Renal pelvis (tissue), 4 donors: ENCODE results near the gene BTBD18. TPM values are rescaled to one million over a fixed set of nuclear protein-coding genes. Genes with fewer than 3 reads are reported as not detected.
"Not testable (repeated sequence)": the region's sequence is repeated elsewhere in the genome, so short reads cannot be mapped to it uniquely, and the experiment has no call there.

Experiments
- DNase-seq: peaks from one replicate; pipeline ENCODE4 v3.0.0-alpha.2; 2013
- polyA plus RNA-seq, 3 donors: library from polyadenylated mRNA; unstranded; fragments of 120-200 nt; gene quantifications; one replicate each; pipeline ENCODE4 v1.2.1, GENCODE V29; 2013; ENCODE audit not compliant: insufficient read length in 3 of 3

BTBD18 gene
- polyA plus RNA-seq, 3 donors, result 0.14 to 0.50 (median 0.48) TPM

- no peak for DNase-seq
Observed at GRCh38 chr11:57735619-57736298, 15.9 kb downstream of the BTBD18 start.

DNA sequence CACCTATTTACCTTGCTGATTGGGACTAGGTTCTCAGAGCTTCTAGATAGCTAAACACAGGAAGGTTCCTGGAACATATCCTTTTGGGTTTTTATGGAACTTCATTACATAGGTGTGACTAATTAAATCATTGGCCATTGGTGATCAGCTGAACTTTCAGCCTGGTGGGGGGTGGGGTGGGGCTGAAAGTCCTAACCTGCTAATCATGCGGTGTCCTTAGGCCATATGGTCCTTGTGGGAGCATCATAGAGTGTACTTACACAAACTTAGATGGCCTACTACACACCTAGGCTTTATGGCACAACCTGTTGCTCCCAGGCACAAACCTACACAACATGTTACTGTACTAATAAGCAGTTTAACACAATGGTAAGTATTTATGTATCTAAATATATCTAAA is 19.0 kb downstream of the BTBD18 start:
- DNase-seq, result no peak

- DNase-seq, result no peak
Observed at GRCh38 chr11:57729479-57729878, 22.1 kb downstream of the BTBD18 start.

- no peak for DNase-seq
Observed at GRCh38 chr11:57728829-57729228, 22.8 kb downstream of the BTBD18 start.

DNA sequence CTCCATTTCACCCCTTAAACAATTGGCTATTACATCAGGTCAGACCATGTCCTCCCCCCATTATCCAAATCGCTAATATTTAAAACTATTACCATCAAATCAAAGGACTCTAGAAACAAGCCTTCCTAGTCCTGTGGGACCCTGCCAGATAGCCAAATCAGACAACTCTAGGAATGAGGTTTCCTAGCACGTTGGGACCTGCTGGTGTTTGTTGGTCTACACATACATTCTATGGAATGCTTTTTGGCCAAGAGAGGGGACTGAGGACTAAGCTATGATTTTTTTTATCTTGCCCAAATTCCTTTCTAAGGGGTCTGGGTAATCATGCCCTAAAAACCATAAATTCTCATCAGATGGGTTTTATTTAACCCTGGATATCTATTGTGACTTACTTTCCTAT is 24.4 kb downstream of the BTBD18 start:
- DNase-seq, result no peak

DNA sequence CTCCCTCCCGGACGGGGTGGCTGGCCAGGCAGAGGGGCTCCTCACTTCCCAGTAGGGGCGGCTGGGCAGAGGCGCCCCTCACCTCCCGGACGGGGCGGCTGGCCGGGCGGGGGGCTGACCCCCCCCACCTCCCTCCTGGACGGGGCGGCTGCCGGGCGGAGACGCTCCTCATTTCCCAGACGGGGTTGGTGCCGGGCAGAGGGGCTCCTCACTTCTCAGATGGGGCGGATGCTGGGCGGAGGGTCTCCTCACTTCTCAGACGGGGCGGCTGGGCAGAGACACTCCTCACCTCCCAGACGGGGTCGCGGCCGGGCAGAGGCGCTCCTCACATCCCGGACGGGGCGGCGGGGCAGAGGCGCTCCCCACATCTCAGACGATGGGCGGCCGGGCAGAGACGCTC is 34.9 kb downstream of the BTBD18 start:
- DNase-seq, result not testable (repeated sequence)

GRCh38 chr11:57713835-57714234 is 37.8 kb downstream of the BTBD18 start:
- no peak for DNase-seq

DNA sequence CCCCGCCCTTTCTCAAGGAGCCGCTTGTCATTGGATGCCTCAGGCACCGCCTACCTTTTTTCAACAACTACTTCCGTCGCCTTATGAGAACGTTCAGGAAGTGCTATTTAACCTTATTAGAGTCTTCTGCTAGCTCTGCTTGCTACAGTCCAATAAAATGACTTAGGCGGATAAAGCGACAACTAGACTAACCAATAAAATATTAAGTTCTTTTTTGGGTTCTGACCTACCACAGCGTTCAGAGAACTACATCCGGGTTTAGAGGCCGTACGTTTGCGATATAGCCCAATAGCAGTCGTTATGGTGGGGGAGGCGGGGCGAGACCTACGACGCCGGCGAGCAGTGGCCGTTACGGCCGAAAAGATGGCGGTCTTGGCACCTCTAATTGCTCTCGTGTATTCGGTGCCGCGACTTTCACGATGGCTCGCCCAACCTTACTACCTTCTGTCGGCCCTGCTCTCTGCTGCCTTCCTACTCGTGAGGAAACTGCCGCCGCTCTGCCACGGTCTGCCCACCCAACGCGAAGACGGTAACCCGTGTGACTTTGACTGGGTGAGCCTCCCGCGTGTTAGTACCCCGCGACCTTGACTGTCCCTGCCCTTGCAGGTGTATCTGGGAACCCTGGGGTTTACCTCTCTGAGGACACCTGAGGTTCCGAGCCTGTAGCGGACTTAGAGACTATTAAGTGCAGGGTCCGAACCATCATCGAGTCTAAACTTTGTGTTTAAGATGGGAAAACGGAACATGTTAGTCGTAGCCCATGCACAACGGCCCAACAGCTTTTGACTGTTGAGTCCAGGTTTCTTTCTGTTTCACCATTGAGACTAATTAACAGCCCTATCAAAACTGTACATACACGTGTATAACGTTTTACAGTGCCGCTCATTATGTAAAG is 39.1 kb downstream of the BTBD18 start, which contains the start of gene TMX2:
TSS of gene TMX2 (plus strand) at position 338 of the 895 bp plus-strand sequence. CDS start at position 364, 26 bp downstream.
- DNase-seq, result peak; percentile 99

DNA sequence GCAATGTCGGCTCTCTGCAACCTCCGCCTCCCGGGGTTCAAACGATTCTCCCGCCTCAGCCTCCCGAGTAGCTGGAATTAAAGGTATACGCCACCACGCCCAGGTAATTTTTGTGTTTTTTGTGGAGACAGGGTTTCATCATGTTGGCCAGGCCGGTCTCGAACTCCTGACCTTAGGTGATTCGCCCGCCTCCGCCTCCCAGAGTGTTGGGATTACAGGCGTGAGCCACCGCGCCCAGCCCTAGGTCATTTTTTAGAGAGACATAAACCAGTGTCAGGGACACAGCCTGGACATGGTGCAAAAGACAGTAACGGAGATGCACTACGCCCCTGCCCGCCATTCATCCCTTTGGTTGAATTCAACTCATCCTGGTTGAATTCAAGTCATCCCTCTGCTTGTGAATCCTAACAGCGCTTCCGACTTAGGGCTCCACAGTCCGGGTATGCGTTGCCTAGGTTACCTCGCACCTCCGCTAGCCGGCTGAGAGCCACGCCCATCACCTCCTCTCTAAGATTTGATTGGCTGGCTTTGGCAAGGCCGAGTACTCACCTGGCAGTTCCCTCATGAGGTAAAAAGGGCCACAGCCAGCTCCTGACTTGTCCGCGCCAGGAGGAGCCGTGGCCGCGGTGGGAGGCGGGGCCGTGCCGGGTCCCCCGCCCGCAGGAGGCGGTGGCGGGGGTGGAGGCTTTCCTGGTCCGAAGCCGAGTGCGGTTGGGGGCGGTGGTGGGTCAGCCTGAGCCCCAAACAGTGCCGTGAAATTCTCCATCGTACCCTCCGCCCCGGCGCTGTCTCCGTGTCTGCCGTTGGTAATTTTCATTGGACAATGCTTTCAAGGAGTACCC is 40.0 kb downstream of the BTBD18 start, which contains the start of gene MED19:
TSS of gene MED19 (minus strand) at position 802 of the 842 bp plus-strand sequence. CDS start at position 766, 36 bp downstream.
- DNase-seq, result peak; percentile 89

GRCh38 chr11:57709802-57710367 is 41.7 kb downstream of the BTBD18 start:
- no peak for DNase-seq

DNA sequence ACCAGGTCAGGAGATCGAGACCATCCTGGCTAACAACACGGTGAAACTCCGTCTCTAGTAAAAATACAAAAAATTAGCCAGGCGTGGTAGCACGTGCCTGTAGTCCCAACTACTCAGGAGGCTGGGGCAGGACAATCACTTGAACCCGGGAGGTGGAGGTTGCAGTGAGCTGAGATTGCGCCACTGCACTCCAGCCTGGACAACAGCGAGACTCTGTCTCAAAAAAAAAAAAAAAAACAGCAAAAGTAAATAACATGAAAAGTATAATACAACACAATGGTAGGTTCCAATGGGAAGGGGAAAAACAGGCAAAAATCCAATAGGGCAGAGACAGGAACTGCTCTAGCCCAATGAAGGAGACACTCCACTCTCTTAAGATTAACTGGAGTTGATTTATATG is 46.2 kb downstream of the BTBD18 start:
- not testable (repeated sequence) for DNase-seq

- DNase-seq, result no peak
Observed at GRCh38 chr11:57704932-57705331, 46.7 kb downstream of the BTBD18 start.

DNA sequence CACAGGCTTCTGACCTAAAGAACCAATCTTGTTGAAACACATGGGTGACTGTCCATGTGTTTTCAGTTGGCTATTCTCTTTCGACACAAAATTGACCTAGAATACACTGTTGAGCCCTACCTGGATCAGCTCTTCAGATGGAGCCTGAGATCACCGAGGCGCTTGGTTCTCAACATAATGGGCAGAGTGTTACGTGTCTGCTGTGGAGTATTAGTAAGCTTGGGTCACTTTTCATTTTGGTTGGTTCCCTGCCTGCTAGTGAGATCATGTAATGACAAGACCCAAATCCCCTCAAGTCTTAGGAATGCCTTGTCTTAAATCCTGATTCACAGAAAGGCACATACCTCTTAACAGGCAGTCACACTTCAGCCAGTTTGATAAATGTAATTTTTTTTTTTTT is 48.3 kb downstream of the BTBD18 start:
- DNase-seq, result no peak

GRCh38 chr11:57700425-57700824 is 51.2 kb downstream of the BTBD18 start:
- DNase-seq, result no peak

DNA sequence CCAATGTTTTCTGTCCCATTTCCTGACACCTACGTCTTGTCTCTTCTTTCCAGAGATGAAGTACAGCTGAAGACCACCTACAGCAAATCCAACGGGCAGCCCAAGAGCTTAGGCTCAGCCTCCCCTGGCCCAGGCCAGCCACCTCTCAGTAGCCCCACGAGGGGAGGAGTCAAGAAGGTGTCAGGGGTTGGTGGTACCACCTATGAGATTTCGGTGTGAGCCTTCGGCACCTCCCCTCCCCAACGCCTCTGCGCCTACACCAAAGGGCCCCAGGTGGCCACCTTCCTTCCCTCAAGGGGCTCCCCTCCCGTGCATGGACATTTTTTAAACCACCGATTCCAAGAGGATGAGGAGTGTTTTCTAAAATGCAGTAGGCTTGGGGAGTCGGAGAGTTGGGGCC is 51.8 kb downstream of the BTBD18 start:
- DNase-seq, result no peak

GRCh38 chr11:57698843-57699365 is 52.7 kb downstream of the BTBD18 start:
- no peak for DNase-seq

Other genes with a start within 250 kb of the BTBD18 start
- gene SLC43A1, start 236.1 kb downstream of the BTBD18 start, polyA plus RNA-seq, result 1 to 10 TPM; 5.0 to 6.5 (median 5.5) TPM
- 10 to 100 TPM; 33.1 to 47.7 (median 40.0) TPM for gene TIMM10, start 221.1 kb downstream of the BTBD18 start, polyA plus RNA-seq
- gene SMTNL1, start 214.2 kb downstream of the BTBD18 start, polyA plus RNA-seq, result under 1 TPM; 0.17 to 0.37 (median 0.30) TPM
- gene UBE2L6, start 184.1 kb downstream of the BTBD18 start, polyA plus RNA-seq, result 10 to 100 TPM; 30.6 to 40.3 (median 34.2) TPM
- gene SERPING1, start 154.1 kb downstream of the BTBD18 start, polyA plus RNA-seq, result 100 to 1,000 TPM; 125 to 141 (median 130) TPM
- gene YPEL4, start 101.9 kb downstream of the BTBD18 start, polyA plus RNA-seq, result 1 to 10 TPM; 2.0 to 5.9 (median 4.3) TPM
- gene CLP1, start 94.1 kb downstream of the BTBD18 start, polyA plus RNA-seq, result 10 to 100 TPM; 15.2 to 17.9 (median 15.8) TPM
- 10 to 100 TPM; 53.7 to 59.9 (median 54.9) TPM for gene ZDHHC5, start 83.7 kb downstream of the BTBD18 start, polyA plus RNA-seq
- gene MED19, start 39.6 kb downstream of the BTBD18 start, polyA plus RNA-seq, result 10 to 100 TPM; 21.3 to 24.3 (median 22.9) TPM
- 100 to 1,000 TPM; 114 to 123 (median 118) TPM for gene TMX2, start 39.2 kb downstream of the BTBD18 start, polyA plus RNA-seq
- gene SELENOH, start 10.3 kb downstream of the BTBD18 start, polyA plus RNA-seq, result 100 to 1,000 TPM; 126 to 150 (median 149) TPM
- gene CTNND1, start 10.0 kb upstream of the BTBD18 start, polyA plus RNA-seq, result 100 to 1,000 TPM; 190 to 240 (median 218) TPM